ENCODE data around the gene PAIP2.

Gene PAIP2

DNA sequence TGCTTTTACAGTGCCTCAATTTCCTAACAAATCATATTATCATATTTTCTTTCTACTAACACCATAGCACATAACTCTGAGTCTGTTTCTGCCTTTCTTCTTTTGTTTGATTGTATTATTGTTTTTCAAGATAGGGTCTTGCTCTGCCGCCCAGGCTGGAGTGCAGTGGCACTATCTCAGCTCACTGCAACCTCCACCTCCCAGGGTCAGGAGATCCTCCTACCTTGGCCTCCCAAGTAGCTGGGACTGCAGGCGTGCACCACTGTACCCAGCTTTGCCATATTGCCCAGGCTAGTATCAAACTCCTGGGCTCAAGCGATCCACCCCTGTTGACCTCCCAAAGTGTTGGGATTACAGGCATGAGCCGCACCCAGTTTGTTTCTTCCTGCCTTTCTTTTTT lies 18.7 kb downstream of the PAIP2 start:
- Histone ChIP-seq H3K36me3 (ENCODE audit: control insufficient read depth in 4 of 4, insufficient read depth in 4 of 4, low read length in 3 of 4) (peaks cover 4 to 37% (median 31%) of the 10 kb centered on the region in 4 experiments), H3K27ac (ENCODE audit: insufficient read depth in 1 of 2, low read depth in 1 of 2, low read length in 2 of 2, poor library complexity in 1 of 2, severe bottlenecking in 2 of 2) (no peak overlapping the region), H3K27me3 (replicated peaks in 2 of 5; ENCODE audit: control insufficient read depth in 4 of 5, insufficient read depth in 5 of 5, low read length in 4 of 5) (no peaks in the 10 kb centered on the region), H3K4me1 (ENCODE audit: control extremely low read depth in 1 of 4, control insufficient read depth in 4 of 4, insufficient read depth in 4 of 4, low read length in 3 of 4) (no peaks in the 10 kb centered on the region), H3K4me3 (ENCODE audit: control insufficient read depth in 1 of 7, extremely low read depth in 1 of 7, insufficient read depth in 4 of 7, low read depth in 2 of 7, low read length in 6 of 7) (no peak overlapping the region), H3K9me3 (ENCODE audit: control extremely low read depth in 1 of 5, control insufficient read depth in 4 of 5, insufficient read depth in 2 of 5, low read depth in 1 of 5, low read length in 4 of 5) (no peaks in the 10 kb centered on the region)
- ChIA-PET CTCF (interaction anchor here (0.8 to 2.4 kb wide), 3 partner anchors 12 to 18 kb away, joined by 3 to 5 read pairs (median 3); partner anchors contain the start of gene PAIP2), POLR2A (interaction anchor here (0.7 kb wide), 1 partner anchor 11 kb away, joined by 6 read pairs; no protein-coding TSS in a partner anchor)
- no peak for DNase-seq
- WGBS (ENCODE audit: insufficient coverage), result 94% methylated on average over 3 of the region's 4 CpGs

DNA sequence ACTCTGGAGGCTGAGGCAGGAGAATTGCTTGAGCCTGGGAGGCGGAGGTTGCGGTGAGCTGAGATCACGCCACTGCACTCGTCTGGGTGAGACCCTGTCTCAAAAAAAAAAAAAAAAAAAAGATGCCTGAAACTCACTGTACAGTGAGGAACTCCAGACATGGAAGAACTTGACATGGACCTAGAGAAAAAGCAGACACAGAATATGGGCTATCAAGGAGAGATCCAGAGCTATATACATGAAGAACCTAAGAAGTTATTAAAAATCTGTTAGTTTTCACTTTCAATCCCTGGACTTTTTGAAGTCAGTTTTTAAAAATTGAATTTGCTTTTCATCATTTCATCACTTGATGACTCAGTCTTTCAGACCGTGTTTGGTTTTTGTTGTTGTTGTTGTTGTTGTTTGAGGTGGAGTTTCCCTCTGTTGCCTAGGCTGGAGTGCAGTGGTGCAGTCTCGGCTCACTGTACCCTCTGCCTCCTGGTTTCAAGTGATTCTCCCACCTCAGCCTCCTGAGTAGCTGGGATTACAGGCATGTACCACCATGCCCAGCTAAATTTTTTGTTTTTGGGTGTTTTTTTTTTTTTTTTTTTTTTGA lies 20.3 kb downstream of the PAIP2 start:
- POLR2A ChIA-PET, result no interaction called here
- Histone ChIP-seq H3K36me3 (ENCODE audit: control insufficient read depth in 4 of 4, insufficient read depth in 4 of 4, low read length in 3 of 4) (peaks cover 11 to 45% (median 41%) of the 10 kb centered on the region in 4 experiments), H3K27me3 (replicated peaks in 2 of 5; ENCODE audit: control insufficient read depth in 4 of 5, insufficient read depth in 5 of 5, low read length in 4 of 5) (no peaks in the 10 kb centered on the region), H3K9me3 (ENCODE audit: control extremely low read depth in 1 of 5, control insufficient read depth in 4 of 5, insufficient read depth in 2 of 5, low read depth in 1 of 5, low read length in 4 of 5) (no peaks in the 10 kb centered on the region), H3K27ac (ENCODE audit: insufficient read depth in 1 of 2, low read depth in 1 of 2, low read length in 2 of 2, poor library complexity in 1 of 2, severe bottlenecking in 2 of 2) (no peak overlapping the region), H3K4me3 (ENCODE audit: control insufficient read depth in 1 of 7, extremely low read depth in 1 of 7, insufficient read depth in 4 of 7, low read depth in 2 of 7, low read length in 6 of 7) (no peak overlapping the region), H3K4me1 (ENCODE audit: control extremely low read depth in 1 of 4, control insufficient read depth in 4 of 4, insufficient read depth in 4 of 4, low read length in 3 of 4) (no peaks in the 10 kb centered on the region)
- DNase-seq, result no peak
- CTCF ChIA-PET, result interaction anchor here (0.7 to 2.4 kb wide), 6 partner anchors 10 to 29 kb away, joined by 3 to 10 read pairs (median 3); partner anchors contain the start of gene PAIP2
- WGBS (ENCODE audit: insufficient coverage), result 98% methylated on average over 4 of the region's 6 CpGs

DNA sequence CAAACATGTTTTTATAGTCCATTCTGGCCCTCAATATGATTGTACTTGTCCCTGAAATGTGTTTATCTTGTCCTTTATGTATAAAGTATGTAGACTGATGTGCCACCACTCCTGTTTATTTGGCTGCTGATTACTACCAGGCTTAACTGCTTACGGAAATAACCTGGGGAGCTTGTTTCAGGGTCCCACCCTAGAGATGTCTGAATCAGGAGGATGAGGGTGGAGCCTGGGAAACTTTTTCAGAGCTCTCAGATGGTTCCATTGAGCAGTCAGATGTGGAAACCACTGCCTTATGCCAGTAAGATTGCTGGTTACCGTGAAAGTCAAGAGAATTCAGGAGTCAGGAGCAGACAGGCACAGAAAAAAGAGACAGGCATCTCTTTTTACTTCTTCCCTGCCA lies 22.3 kb downstream of the PAIP2 start:
- CTCF ChIA-PET, result interaction anchor here (1.1 to 4.0 kb wide), 5 partner anchors 11 to 28 kb away, joined by 3 to 18 read pairs (median 4); partner anchors contain the start of gene PAIP2
- Histone ChIP-seq H3K4me1 (ENCODE audit: control extremely low read depth in 1 of 4, control insufficient read depth in 4 of 4, insufficient read depth in 4 of 4, low read length in 3 of 4) (no peaks in the 10 kb centered on the region), H3K4me3 (ENCODE audit: control insufficient read depth in 1 of 7, extremely low read depth in 1 of 7, insufficient read depth in 4 of 7, low read depth in 2 of 7, low read length in 6 of 7) (no peak overlapping the region), H3K27ac (ENCODE audit: insufficient read depth in 1 of 2, low read depth in 1 of 2, low read length in 2 of 2, poor library complexity in 1 of 2, severe bottlenecking in 2 of 2) (no peak overlapping the region), H3K27me3 (replicated peaks in 2 of 5; ENCODE audit: control insufficient read depth in 4 of 5, insufficient read depth in 5 of 5, low read length in 4 of 5) (no peaks in the 10 kb centered on the region), H3K9me3 (ENCODE audit: control extremely low read depth in 1 of 5, control insufficient read depth in 4 of 5, insufficient read depth in 2 of 5, low read depth in 1 of 5, low read length in 4 of 5) (no peaks in the 10 kb centered on the region), H3K36me3 (ENCODE audit: control insufficient read depth in 4 of 4, insufficient read depth in 4 of 4, low read length in 3 of 4) (peaks cover 11 to 54% (median 37%) of the 10 kb centered on the region in 4 experiments)
- POLR2A ChIA-PET, result no interaction called here
- DNase-seq, result no peak
- WGBS (ENCODE audit: insufficient coverage), result 100% methylated on average over 1 of the region's 2 CpGs

DNA sequence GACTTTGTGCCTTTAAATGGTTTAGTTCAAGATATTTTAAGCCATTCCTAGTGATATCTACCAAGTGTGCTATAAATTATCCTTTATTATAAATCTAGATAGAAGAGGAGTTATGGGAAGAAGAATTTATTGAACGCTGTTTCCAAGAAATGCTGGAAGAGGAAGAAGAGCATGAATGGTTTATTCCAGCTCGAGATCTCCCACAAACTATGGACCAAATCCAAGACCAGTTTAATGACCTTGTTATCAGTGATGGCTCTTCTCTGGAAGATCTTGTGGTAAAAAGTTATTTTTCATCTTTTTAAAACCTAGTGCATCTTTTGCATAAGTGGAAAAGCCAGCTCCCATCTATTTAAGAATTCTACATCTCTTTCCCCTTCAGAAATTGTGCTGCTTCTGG lies 22.8 kb downstream of the PAIP2 start:
- peaks cover 11 to 56% (median 39%) of the 10 kb centered on the region in 4 experiments for H3K36me3 ChIP-seq (ENCODE audit: control insufficient read depth in 4 of 4, insufficient read depth in 4 of 4, low read length in 3 of 4)

DNA sequence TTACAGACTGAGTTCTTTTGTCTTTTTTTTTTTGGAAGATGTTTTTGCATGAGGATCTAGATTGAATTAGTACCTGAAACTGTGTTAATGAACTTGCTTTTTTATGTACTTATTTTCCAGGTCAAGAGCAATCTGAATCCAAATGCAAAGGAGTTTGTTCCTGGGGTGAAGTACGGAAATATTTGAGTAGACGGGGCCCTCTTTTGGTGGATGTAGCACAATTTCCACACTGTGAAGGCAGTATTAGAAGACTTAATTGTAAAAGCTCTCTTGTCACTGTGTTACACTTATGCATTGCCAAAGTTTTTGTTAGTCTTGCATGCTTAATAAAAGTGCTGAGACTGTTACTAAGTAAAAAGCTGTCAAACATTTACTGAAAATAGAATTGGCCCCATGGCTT lies 27.0 kb downstream of the PAIP2 start:
- H3K27me3 ChIP-seq (replicated peaks in 2 of 5; ENCODE audit: control insufficient read depth in 4 of 5, insufficient read depth in 5 of 5, low read length in 4 of 5), result no peaks in the 10 kb centered on the region
- ChIA-PET POLR2A (interaction anchor here (0.7 to 2.1 kb wide), 3 partner anchors 22 to 230 kb away, joined by 3 to 7 read pairs (median 5); no protein-coding TSS in a partner anchor), CTCF (interaction anchor here (0.9 to 6.1 kb wide), 9 partner anchors 9 to 81 kb away, joined by 3 to 48 read pairs (median 4); partner anchors contain the start of gene PAIP2)
- 87% methylated on average over 2 of the region's 2 CpGs for WGBS (ENCODE audit: insufficient coverage)
- no peaks in the 10 kb centered on the region for H3K9me3 ChIP-seq (ENCODE audit: control extremely low read depth in 1 of 5, control insufficient read depth in 4 of 5, insufficient read depth in 2 of 5, low read depth in 1 of 5, low read length in 4 of 5)
- H3K36me3 ChIP-seq (ENCODE audit: control insufficient read depth in 4 of 4, insufficient read depth in 4 of 4, low read length in 3 of 4), result peaks cover 22 to 71% (median 55%) of the 10 kb centered on the region in 4 experiments
- no peak overlapping the region for H3K4me3 ChIP-seq (ENCODE audit: control insufficient read depth in 1 of 7, extremely low read depth in 1 of 7, insufficient read depth in 4 of 7, low read depth in 2 of 7, low read length in 6 of 7)
- DNase-seq, result peak in 2 of 3 donors; percentile 40 to 51
- H3K4me1 ChIP-seq (ENCODE audit: control extremely low read depth in 1 of 4, control insufficient read depth in 4 of 4, insufficient read depth in 4 of 4, low read length in 3 of 4), result peaks cover 0 to 7% (median 0%) of the 10 kb centered on the region in 4 experiments
- H3K27ac ChIP-seq (ENCODE audit: insufficient read depth in 1 of 2, low read depth in 1 of 2, low read length in 2 of 2, poor library complexity in 1 of 2, severe bottlenecking in 2 of 2), result no peak overlapping the region

More for the DNA sequence above, 22.8 kb downstream of the PAIP2 start:
- ChIA-PET POLR2A (no interaction called here), CTCF (interaction anchor here (1.1 to 4.0 kb wide), 5 partner anchors 10 to 28 kb away, joined by 3 to 18 read pairs (median 4); partner anchors contain the start of gene PAIP2)
- Histone ChIP-seq H3K4me3 (ENCODE audit: control insufficient read depth in 1 of 7, extremely low read depth in 1 of 7, insufficient read depth in 4 of 7, low read depth in 2 of 7, low read length in 6 of 7) (no peak overlapping the region), H3K27ac (ENCODE audit: insufficient read depth in 1 of 2, low read depth in 1 of 2, low read length in 2 of 2, poor library complexity in 1 of 2, severe bottlenecking in 2 of 2) (no peak overlapping the region), H3K9me3 (ENCODE audit: control extremely low read depth in 1 of 5, control insufficient read depth in 4 of 5, insufficient read depth in 2 of 5, low read depth in 1 of 5, low read length in 4 of 5) (no peaks in the 10 kb centered on the region), H3K27me3 (replicated peaks in 2 of 5; ENCODE audit: control insufficient read depth in 4 of 5, insufficient read depth in 5 of 5, low read length in 4 of 5) (no peaks in the 10 kb centered on the region), H3K4me1 (ENCODE audit: control extremely low read depth in 1 of 4, control insufficient read depth in 4 of 4, insufficient read depth in 4 of 4, low read length in 3 of 4) (no peaks in the 10 kb centered on the region)
- no CpG with 5 or more reads among the region's 2 CpGs for WGBS (ENCODE audit: insufficient coverage)
- DNase-seq, result no peak

DNA sequence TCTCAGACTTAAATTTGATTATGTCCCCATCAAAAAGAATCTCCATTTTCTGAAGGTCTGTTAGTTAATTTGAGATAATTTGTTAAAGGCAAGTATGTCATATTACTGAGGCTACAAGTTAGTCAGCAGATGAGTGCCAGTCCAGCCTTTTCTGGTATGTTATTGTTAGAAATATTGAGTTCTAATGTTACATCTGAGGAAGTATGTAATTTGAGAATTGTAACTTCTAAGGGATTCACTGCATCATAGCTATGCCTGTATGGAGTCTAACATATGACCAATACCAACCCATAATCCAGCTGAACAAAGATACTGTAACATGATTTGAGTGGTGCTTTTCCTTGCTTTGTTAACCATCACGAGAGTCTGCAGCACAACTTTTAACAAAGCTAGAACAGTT lies 27.5 kb downstream of the PAIP2 start:
- H3K36me3 ChIP-seq (ENCODE audit: control insufficient read depth in 4 of 4, insufficient read depth in 4 of 4, low read length in 3 of 4), result peaks cover 22 to 69% (median 53%) of the 10 kb centered on the region in 4 experiments

More for the DNA sequence above, 27.5 kb downstream of the PAIP2 start:
- Histone ChIP-seq H3K27me3 (replicated peaks in 2 of 5; ENCODE audit: control insufficient read depth in 4 of 5, insufficient read depth in 5 of 5, low read length in 4 of 5) (no peaks in the 10 kb centered on the region), H3K9me3 (ENCODE audit: control extremely low read depth in 1 of 5, control insufficient read depth in 4 of 5, insufficient read depth in 2 of 5, low read depth in 1 of 5, low read length in 4 of 5) (no peaks in the 10 kb centered on the region), H3K27ac (ENCODE audit: insufficient read depth in 1 of 2, low read depth in 1 of 2, low read length in 2 of 2, poor library complexity in 1 of 2, severe bottlenecking in 2 of 2) (no peak overlapping the region), H3K4me1 (ENCODE audit: control extremely low read depth in 1 of 4, control insufficient read depth in 4 of 4, insufficient read depth in 4 of 4, low read length in 3 of 4) (peaks cover 0 to 7% (median 0%) of the 10 kb centered on the region in 4 experiments), H3K4me3 (ENCODE audit: control insufficient read depth in 1 of 7, extremely low read depth in 1 of 7, insufficient read depth in 4 of 7, low read depth in 2 of 7, low read length in 6 of 7) (no peak overlapping the region)
- CTCF ChIA-PET, result interaction anchor here (0.9 to 6.1 kb wide), 8 partner anchors 9 to 80 kb away, joined by 3 to 48 read pairs (median 4); partner anchors contain the start of gene PAIP2
- DNase-seq, result no peak
- POLR2A ChIA-PET, result interaction anchor here (1.5 to 2.1 kb wide), 2 partner anchors 19 to 22 kb away, joined by 4 to 5 read pairs; no protein-coding TSS in a partner anchor
- WGBS (ENCODE audit: insufficient coverage), result no CpG with 5 or more reads among the region's 1 CpG

Data from common myeloid progenitor, CD34-positive (primary cell).